Sigmoid colon (tissue), 7 donors: ENCODE measurements around the gene NT5E. TPM values are rescaled to one million over a fixed set of nuclear protein-coding genes. Genes with fewer than 3 reads are reported as not detected.
"Not testable (repeated sequence)": the region's sequence is repeated elsewhere in the genome, so short reads cannot be mapped to it uniquely, and the experiment has no call there.

Source experiments
- DNase-seq: peaks from one replicate; pipeline ENCODE4 v3.0.0-alpha.2; 2019
- H3K27ac ChIP-seq, 4 donors: fragments of 200-600 bp; sonication (generic); one replicate each; pipeline ENCODE4 v1.5.1; 2016 to 2019; ENCODE audit warnings: mild to moderate bottlenecking in 1 of 4
- H3K27me3 ChIP-seq, 3 donors: fragments of 200-600 bp; sonication (generic); one replicate each; pipeline ENCODE4 v1.5.1; 2019; ENCODE audit warnings: mild to moderate bottlenecking in 1 of 3
- H3K36me3 ChIP-seq, 4 donors: fragments of 200-600 bp; sonication (generic); one replicate each; pipeline ENCODE4 v1.5.1; 2016 to 2019
- H3K4me1 ChIP-seq, 4 donors: fragments of 200-600 bp; sonication (generic); one replicate each; pipeline ENCODE4 v1.5.1; 2017 to 2019
- H3K4me3 ChIP-seq, 4 donors: fragments of 200-600 bp; sonication (generic); one replicate each; pipeline ENCODE4 v1.5.1; 2017 to 2019; ENCODE audit warnings: mild to moderate bottlenecking in 2 of 4, moderate library complexity in 1 of 4
- H3K9me3 ChIP-seq, 4 donors: fragments of 200-600 bp in 3 of 4; sonication (generic) in 3 of 4; one replicate each; pipeline versions ENCODE4 v1.5.1 to v1.6.1; 2013 to 2019
- CTCF ChIP-seq, 4 experiments: fragments of 450-650 bp in 3 of 4; fragments of 200-600 bp in 1 of 4; IDR thresholded peaks; one replicate each; pipeline ENCODE4 v1.5.1; 2016 to 2019; ENCODE audit warnings: antibody characterized with exemption in 4 of 4, mild to moderate bottlenecking in 3 of 4, moderate library complexity in 2 of 4
- EP300 ChIP-seq, 4 donors: sonication (generic); formaldehyde crosslinking; IDR thresholded peaks; one replicate each; pipeline ENCODE4 v1.6.1; 2017; ENCODE audit warnings: antibody characterized with exemption in 4 of 4
- POLR2A ChIP-seq, 2 donors: fragments of 450-650 bp; IDR thresholded peaks; one replicate each; pipeline ENCODE4 v1.6.1; 2016; ENCODE audit warnings: antibody characterized with exemption in 2 of 2, mild to moderate bottlenecking in 2 of 2, moderate library complexity in 2 of 2
- POLR2AphosphoS5 ChIP-seq, 4 donors: sonication (generic); formaldehyde crosslinking; IDR thresholded peaks; one replicate each; pipeline ENCODE4 v1.6.1; 2017; ENCODE audit warnings: antibody characterized with exemption in 4 of 4
- WGBS, 2 donors: extraction: QIAGEN DNeasy Blood & Tissue Kit; methylation state at CpG; one replicate each; pipeline ENCODE4 v1.1.7; 2013; 5-methylcytosine and 5-hydroxymethylcytosine counted together
- intact Hi-C: fragments of 100-400 bp; cut with DNase I; formaldehyde crosslinking; loops from one replicate; pipeline ENCODE4 v1.15.1; 2023
- polyA plus RNA-seq, 3 donors: library from polyadenylated mRNA; stranded (reverse); fragments of 200-250 nt; gene quantifications; one replicate each; pipeline ENCODE4 v1.2.3, GENCODE V29; 2013
- total RNA-seq, 4 donors: library from RNA; depleted of rRNA; stranded (reverse); fragments of >200 nt; gene quantifications; one replicate each; pipeline ENCODE4 v1.1.0, GENCODE V29; 2016
- donor health status: healthy with polysubstance abuse.
- donor health status: Bipolar disorder and iron deficiency.
- donor health status: healthy.

The NT5E gene
- total and polyA plus RNA-seq, 7 donors, result 4.6 to 70.3 (median 21.7) TPM

GRCh38 chr6:85496856-85497255 lies 47.0 kb downstream of the NT5E start:
- no peak for TF ChIP-seq POLR2AphosphoS5 (IDR thresholded peaks at IDR 0.05)
- no peak for TF ChIP-seq POLR2A (IDR thresholded peaks at IDR 0.05)
- TF ChIP-seq CTCF (IDR thresholded peaks at IDR 0.05), result no peak
- TF ChIP-seq EP300 (IDR thresholded peaks at IDR 0.05), result no peak
- no peak for DNase-seq

GRCh38 chr6:85498596-85499258 lies 48.8 kb downstream of the NT5E start:
- intact Hi-C loops, result no loop called here
- DNase-seq, result no peak
- WGBS, 2 donors, result 29 to 48% methylated on average over 2 of the region's 2 CpGs
- H3K36me3 ChIP-seq, result peaks cover 0 to 18% (median 2%) of the 10 kb centered on the region in 4 donors
- H3K27me3 ChIP-seq, result no peaks in the 10 kb centered on the region
- H3K4me3 ChIP-seq, result no peak overlapping the region
- no peak overlapping the region for H3K27ac ChIP-seq
- H3K9me3 ChIP-seq, result no peaks in the 10 kb centered on the region
- TF ChIP-seq POLR2A (IDR thresholded peaks at IDR 0.05) (no peak), CTCF (IDR thresholded peaks at IDR 0.05) (no peak), EP300 (IDR thresholded peaks at IDR 0.05) (no peak), POLR2AphosphoS5 (IDR thresholded peaks at IDR 0.05) (no peak)
- H3K4me1 ChIP-seq, result peaks cover 0 to 9% (median 3%) of the 10 kb centered on the region in 4 donors

More at GRCh38 chr6:85496856-85497255, 47.0 kb downstream of the NT5E start:
- no peak overlapping the region for H3K27ac ChIP-seq
- intact Hi-C loops, result no loop called here
- H3K36me3 ChIP-seq, result peaks cover 0 to 8% (median 0%) of the 10 kb centered on the region in 4 donors
- 94 to 95% methylated on average over 5 of the region's 5 CpGs for WGBS, 2 donors
- H3K4me3 ChIP-seq, result no peak overlapping the region
- peaks cover 0 to 9% (median 3%) of the 10 kb centered on the region in 4 donors for H3K4me1 ChIP-seq
- no peaks in the 10 kb centered on the region for H3K9me3 ChIP-seq
- no peaks in the 10 kb centered on the region for H3K27me3 ChIP-seq

- H3K36me3 ChIP-seq, result peaks cover 0 to 54% (median 10%) of the 10 kb centered on the region in 4 donors
- 86 to 92% methylated on average over 8 of the region's 8 CpGs for WGBS, 2 donors
- no peak for DNase-seq
Observed at GRCh38 chr6:85506441-85507093, 56.7 kb downstream of the NT5E start.

GRCh38 chr6:85516168-85516567 lies 66.3 kb downstream of the NT5E start:
- Histone ChIP-seq H3K4me3 (no peak overlapping the region), H3K9me3 (no peaks in the 10 kb centered on the region), H3K27ac (no peak overlapping the region), H3K36me3 (peaks cover 0 to 60% (median 20%) of the 10 kb centered on the region in 4 donors), H3K4me1 (no peaks in the 10 kb centered on the region), H3K27me3 (no peaks in the 10 kb centered on the region)
- intact Hi-C loops, result no loop called here
- no peak for DNase-seq
- no peak for TF ChIP-seq CTCF (IDR thresholded peaks at IDR 0.05)
- no peak for TF ChIP-seq POLR2AphosphoS5 (IDR thresholded peaks at IDR 0.05)
- no peak for TF ChIP-seq EP300 (IDR thresholded peaks at IDR 0.05)
- TF ChIP-seq POLR2A (IDR thresholded peaks at IDR 0.05), result no peak

More at GRCh38 chr6:85506441-85507093, 56.7 kb downstream of the NT5E start:
- H3K27ac ChIP-seq, result no peak overlapping the region
- no peaks in the 10 kb centered on the region for H3K4me1 ChIP-seq
- intact Hi-C loops, result no loop called here
- no peak overlapping the region for H3K4me3 ChIP-seq
- no peaks in the 10 kb centered on the region for H3K9me3 ChIP-seq
- TF ChIP-seq POLR2A (IDR thresholded peaks at IDR 0.05), result no peak
- TF ChIP-seq POLR2AphosphoS5 (IDR thresholded peaks at IDR 0.05), result no peak
- TF ChIP-seq EP300 (IDR thresholded peaks at IDR 0.05), result no peak
- no peak for TF ChIP-seq CTCF (IDR thresholded peaks at IDR 0.05)
- no peaks in the 10 kb centered on the region for H3K27me3 ChIP-seq

- WGBS, 2 donors, result 90 to 95% methylated on average over 2 of the region's 2 CpGs
- H3K27ac ChIP-seq, intact Hi-C loops, H3K27me3 ChIP-seq, H3K4me1 ChIP-seq, H3K4me3 ChIP-seq, H3K9me3 ChIP-seq, DNase-seq: not testable (repeated sequence)
- peaks cover 0 to 76% (median 8%) of the 10 kb centered on the region in 4 donors for H3K36me3 ChIP-seq
Observed at GRCh38 chr6:85524281-85524680, 74.4 kb downstream of the NT5E start.
